ENCODE measurements around the gene CCDC201. TPM values are rescaled to one million over a fixed set of nuclear protein-coding genes. Genes with fewer than 3 reads are reported as not detected.

Gene CCDC201
- total RNA-seq, 1 donor from 2014 or later = not detected

Other genes with a start within 250 kb of the CCDC201 start
- not detected for gene IGFBP1, start 15.4 kb upstream of the CCDC201 start, total RNA-seq
- 60.9 TPM for gene IGFBP3, start 48.2 kb upstream of the CCDC201 start, total RNA-seq

All from sciatic nerve (tissue), 1 donor.